AG04450 (cell line): ENCODE results near the gene NPPB. TPM values are rescaled to one million over a fixed set of nuclear protein-coding genes. Genes with fewer than 3 reads are reported as not detected.

Experiments used
- CTCF ChIA-PET: fragments of 300-600, 350-600 bp; formaldehyde crosslinking; extraction: SDS; loops from one replicate; lab custom pipeline; 2022; ENCODE audit warnings: antibody characterized with exemption, inconsistent platforms; lab: Charles Lee
- POLR2A ChIA-PET: fragments of 350-600 bp; formaldehyde crosslinking; extraction: SDS; loops from one replicate; lab custom pipeline; 2021; ENCODE audit warnings: antibody characterized with exemption, inconsistent platforms; lab: Yijun Ruan, JAX
- DNase-seq: peaks from one replicate; pipeline ENCODE4 v3.0.0-alpha.2; 2011; ENCODE audit warnings: low read depth, low spot score
- H3K27ac ChIP-seq: one replicate; pipeline ENCODE4 v1.5.1; 2012; ENCODE audit warnings: low read depth, low read length, control low read depth
- H3K27me3 ChIP-seq: one replicate; pipeline ENCODE4 v1.6.0; 2012; ENCODE audit warnings: low read length; ENCODE audit not compliant: control insufficient read depth, insufficient read depth
- H3K4me3 ChIP-seq: 2 replicates; pipeline ENCODE4 v1.5.1; 2011; ENCODE audit warnings: mild to moderate bottlenecking, low read depth, low read length, control low read depth
- H3K9me3 ChIP-seq: 2 replicates; pipeline ENCODE4 v1.5.1; 2012; ENCODE audit warnings: low read length; ENCODE audit not compliant: control insufficient read depth, insufficient read depth
- polyA plus RNA-seq: library from polyadenylated mRNA; depleted of rRNA; stranded (reverse); fragments of >200 nt; gene quantifications from 2 replicates; pipeline ENCODE4 v1.2.3, GENCODE V29; 2011
- TF ChIP-seq, protein P1 (sequence below): IDR thresholded peaks from 2 replicates; pipeline ENCODE4 v1.5.1; 2011; ENCODE audit warnings: low read depth, low read length, control low read depth, inconsistent platforms

The NPPB gene
- polyA plus RNA-seq, 1 experiment, result not detected

DNA sequence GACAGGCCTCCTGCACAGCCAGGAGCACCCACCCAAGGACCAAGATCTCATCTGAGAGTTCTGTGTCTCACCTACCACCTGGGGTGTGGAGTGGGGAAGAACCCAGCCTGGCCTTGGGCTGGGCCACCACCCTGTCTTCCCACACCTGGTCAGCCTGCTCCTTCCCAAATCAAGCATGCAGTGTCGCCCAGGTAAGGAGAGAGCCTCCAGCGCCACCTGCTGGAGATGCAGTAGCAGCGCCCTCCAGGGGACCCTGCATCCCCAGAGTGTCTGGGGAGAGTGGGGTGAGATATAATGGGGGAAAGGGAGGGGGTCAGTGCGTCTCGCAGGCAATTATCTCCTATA lies 35.1 kb upstream of the NPPB start:
- no peak overlapping the region for H3K4me3 ChIP-seq
- DNase-seq, result no peak
- no peak overlapping the region for H3K27ac ChIP-seq
- peaks cover 33% of the 10 kb centered on the region for H3K27me3 ChIP-seq
- TF ChIP-seq, protein P1, sequence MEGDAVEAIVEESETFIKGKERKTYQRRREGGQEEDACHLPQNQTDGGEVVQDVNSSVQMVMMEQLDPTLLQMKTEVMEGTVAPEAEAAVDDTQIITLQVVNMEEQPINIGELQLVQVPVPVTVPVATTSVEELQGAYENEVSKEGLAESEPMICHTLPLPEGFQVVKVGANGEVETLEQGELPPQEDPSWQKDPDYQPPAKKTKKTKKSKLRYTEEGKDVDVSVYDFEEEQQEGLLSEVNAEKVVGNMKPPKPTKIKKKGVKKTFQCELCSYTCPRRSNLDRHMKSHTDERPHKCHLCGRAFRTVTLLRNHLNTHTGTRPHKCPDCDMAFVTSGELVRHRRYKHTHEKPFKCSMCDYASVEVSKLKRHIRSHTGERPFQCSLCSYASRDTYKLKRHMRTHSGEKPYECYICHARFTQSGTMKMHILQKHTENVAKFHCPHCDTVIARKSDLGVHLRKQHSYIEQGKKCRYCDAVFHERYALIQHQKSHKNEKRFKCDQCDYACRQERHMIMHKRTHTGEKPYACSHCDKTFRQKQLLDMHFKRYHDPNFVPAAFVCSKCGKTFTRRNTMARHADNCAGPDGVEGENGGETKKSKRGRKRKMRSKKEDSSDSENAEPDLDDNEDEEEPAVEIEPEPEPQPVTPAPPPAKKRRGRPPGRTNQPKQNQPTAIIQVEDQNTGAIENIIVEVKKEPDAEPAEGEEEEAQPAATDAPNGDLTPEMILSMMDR, result peak; percentile 93
- ChIA-PET POLR2A (no interaction called here), CTCF (interaction anchor here (0.6 to 3.3 kb wide), 4 partner anchors 25 to 60 kb away, joined by 3 to 19 read pairs (median 4); no protein-coding TSS in a partner anchor)
- no peaks in the 10 kb centered on the region; the same call in 1 of the 2 replicates for H3K9me3 ChIP-seq

DNA sequence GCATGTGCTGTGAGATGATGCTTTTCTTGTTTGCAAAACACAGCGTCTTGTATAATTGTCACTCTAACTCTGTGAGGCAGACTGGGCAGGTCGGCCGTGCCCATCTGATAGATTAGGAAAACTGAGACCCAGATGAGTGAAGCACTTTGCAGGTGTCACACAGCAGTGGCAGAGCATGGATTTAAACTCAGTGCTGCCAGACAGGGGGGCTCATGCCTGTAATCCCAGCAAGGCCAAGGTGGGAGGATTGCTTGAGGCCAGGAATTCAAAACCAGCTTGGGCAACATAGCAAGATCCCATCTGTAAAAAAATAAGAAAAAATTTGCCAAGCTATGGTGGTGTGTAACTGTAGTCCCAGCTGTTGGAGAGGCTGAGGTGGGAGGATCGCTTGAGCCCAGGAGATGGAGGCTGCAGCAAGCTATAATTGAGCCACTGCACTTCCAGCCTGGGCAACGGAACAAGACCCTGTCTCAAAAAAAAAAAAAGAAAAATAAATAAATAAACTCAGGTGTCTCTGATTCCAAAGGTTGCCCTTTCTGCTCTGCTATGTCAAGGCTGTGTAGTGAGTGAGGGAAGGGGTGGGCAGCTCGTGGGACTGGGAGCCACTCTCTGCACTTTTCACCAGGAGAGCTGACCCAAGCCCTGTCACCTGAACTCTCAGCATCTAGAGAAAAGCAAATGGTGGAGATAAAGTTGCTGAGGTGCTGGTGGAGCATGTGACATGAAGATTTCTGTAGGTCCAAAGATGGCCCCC lies 32.9 kb upstream of the NPPB start:
- POLR2A ChIA-PET, result interaction anchor here (0.7 kb wide), 1 partner anchor 14 kb away, joined by 3 read pairs; no protein-coding TSS in a partner anchor
- no peak for DNase-seq
- Histone ChIP-seq H3K27ac (no peak overlapping the region), H3K27me3 (peaks cover 31% of the 10 kb centered on the region), H3K9me3 (no peaks in the 10 kb centered on the region; the same call in 1 of the 2 replicates), H3K4me3 (no peak overlapping the region)
- CTCF ChIA-PET, result interaction anchor here (1.1 to 3.3 kb wide), 3 partner anchors 9 to 53 kb away, joined by 3 to 19 read pairs (median 3); no protein-coding TSS in a partner anchor
- TF ChIP-seq, protein P1, result no peak

DNA sequence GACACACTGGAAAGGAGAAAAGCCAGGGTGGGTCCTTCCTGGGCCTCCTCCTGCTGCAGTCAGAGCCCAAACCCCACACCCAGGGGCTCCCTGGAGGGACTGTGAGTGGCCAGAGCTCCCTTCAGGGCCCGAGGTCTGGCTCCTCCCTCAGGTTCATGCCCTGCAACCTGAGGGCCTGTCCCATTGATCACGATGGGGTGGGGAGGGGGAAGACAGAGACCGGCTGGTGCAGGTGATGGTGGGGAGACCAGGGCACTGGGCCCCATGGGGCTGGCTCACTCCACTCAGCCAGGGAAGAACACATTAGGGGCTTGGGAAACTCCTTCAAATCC lies 30.1 kb upstream of the NPPB start:
- POLR2A ChIA-PET, result no interaction called here

GRCh38 chr1:11888206-11888876 lies 29.6 kb upstream of the NPPB start:
- TF ChIP-seq, protein P1, result no peak
- Histone ChIP-seq H3K27me3 (peaks cover 37% of the 10 kb centered on the region), H3K9me3 (no peaks in the 10 kb centered on the region; the same call in 1 of the 2 replicates), H3K4me3 (no peak overlapping the region), H3K27ac (no peak overlapping the region)
- DNase-seq, result no peak
- POLR2A ChIA-PET, result interaction anchor here (1.2 kb wide), 1 partner anchor 20 kb away, joined by 6 read pairs; no protein-coding TSS in a partner anchor
- CTCF ChIA-PET, result no interaction called here

More for the DNA sequence above, 30.1 kb upstream of the NPPB start:
- TF ChIP-seq, protein P1, result no peak
- Histone ChIP-seq H3K27me3 (peaks cover 34% of the 10 kb centered on the region), H3K9me3 (no peaks in the 10 kb centered on the region; the same call in 1 of the 2 replicates), H3K27ac (no peak overlapping the region), H3K4me3 (no peak overlapping the region)
- no peak for DNase-seq
- CTCF ChIA-PET, result no interaction called here

DNA sequence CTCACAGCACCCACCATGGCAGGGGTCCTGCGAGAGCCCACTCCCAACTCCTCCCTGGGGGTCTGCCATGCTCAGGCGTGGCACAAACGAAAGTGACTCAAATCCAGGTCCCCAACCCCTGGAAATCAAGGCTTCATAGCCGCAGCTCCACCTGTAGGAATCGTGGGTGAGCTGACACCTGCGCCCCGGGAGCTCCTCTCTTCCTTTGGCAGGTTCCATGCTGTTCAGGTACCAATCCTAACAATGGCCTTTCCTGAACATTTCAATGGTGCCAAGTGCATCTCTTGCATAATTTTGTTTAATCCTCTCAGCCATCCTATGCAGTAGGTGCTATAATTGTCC lies 28.9 kb upstream of the NPPB start:
- Histone ChIP-seq H3K9me3 (no peaks in the 10 kb centered on the region; the same call in 1 of the 2 replicates), H3K27me3 (peaks cover 42% of the 10 kb centered on the region), H3K27ac (no peak overlapping the region), H3K4me3 (no peak overlapping the region)
- no peak for DNase-seq
- POLR2A ChIA-PET, result interaction anchor here (1.2 kb wide), 1 partner anchor 20 kb away, joined by 6 read pairs; no protein-coding TSS in a partner anchor
- CTCF ChIA-PET, result interaction anchor here (1.0 kb wide), 1 partner anchor 20 kb away, joined by 3 read pairs; no protein-coding TSS in a partner anchor
- TF ChIP-seq, protein P1, result no peak
